KOPT-K1 (cell line): ENCODE results near the gene RAB42.

Source experiments
- H3K27ac ChIP-seq: fragments of 200-600 bp; sonication (generic); 2 replicates; pipeline ENCODE4 v1.5.1; 2016; ENCODE audit warnings: antibody characterized with exemption, mild to moderate bottlenecking, low read depth, low read length; ENCODE audit not compliant: poor library complexity, severe bottlenecking
- H3K36me3 ChIP-seq: fragments of 200-600 bp; sonication (generic); 2 replicates; pipeline ENCODE4 v1.5.1; 2017; ENCODE audit warnings: antibody characterized with exemption, mild to moderate bottlenecking, low read length, moderate library complexity; ENCODE audit not compliant: insufficient read depth
- H3K9me3 ChIP-seq: fragments of 200-600 bp; sonication (generic); 2 replicates; pipeline ENCODE4 v1.5.1; 2017; ENCODE audit warnings: antibody characterized with exemption, low read length, mild to moderate bottlenecking; ENCODE audit not compliant: insufficient read depth, poor library complexity, severe bottlenecking

Gene RAB42

DNA sequence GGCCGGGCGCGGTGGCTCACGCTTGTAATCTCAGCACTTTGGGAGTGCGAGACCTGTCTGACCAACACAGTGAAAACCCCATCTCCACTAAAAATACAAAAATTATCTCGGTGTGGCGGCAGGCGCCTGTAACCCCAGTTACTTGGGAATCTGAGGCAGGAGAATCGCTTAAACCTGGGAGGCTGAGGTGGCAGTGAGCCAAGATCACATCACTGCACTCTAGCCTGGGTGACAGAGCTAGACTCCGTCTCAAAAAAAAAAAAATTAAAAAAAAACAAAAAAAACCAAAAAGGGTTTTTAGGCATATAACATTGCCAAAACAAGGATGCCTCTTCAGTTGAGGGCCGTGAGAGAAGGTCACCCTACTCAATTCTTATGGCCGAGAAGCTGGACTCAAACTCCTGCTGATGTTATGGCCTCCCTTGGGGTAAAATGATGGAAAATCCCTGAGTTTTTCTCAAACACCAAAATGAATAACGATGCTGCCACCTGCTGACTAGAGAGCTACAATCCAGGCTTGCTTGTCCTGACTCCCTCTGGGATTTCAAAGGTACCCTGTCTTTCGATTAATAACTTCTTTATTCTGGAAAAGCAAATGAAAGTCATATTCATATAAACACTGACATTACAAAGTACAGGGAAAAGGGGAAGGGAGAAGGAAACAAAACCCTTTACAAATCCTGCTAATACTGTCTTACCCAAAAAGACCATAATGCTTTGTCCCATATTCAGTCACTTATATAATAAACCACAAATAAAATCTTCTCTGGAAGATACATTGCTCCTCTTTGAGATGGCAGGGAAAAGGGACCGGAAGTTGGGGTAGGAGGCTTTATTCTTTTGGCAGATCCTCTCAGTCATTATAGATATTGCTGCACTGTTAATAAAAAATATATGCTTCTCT lies 10.7 kb downstream of the RAB42 start:
- Histone ChIP-seq H3K36me3 (peaks cover 63% of the 10 kb centered on the region), H3K27ac (no peak overlapping the region), H3K9me3 (no peaks in the 10 kb centered on the region)

DNA sequence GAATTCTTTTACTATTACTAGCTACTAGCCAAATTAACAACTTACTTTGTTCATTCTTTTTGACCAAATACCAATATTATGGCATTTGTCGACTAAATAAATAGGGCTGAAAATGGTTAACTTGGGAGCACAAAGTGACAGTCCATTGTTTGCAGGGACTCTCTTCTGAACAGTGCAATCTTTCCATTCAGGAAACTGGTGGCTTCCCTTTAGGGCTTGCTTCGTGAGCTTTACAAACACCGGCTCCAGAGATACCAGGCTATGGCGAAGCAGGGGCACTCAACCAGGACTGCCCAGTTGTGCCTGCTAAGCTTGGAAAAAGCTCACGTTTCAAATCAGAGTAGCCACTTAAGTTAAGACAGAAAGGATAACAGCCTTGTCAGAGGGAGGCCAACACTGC lies 12.3 kb downstream of the RAB42 start:
- Histone ChIP-seq H3K27ac (no peak overlapping the region), H3K36me3 (peaks cover 68% of the 10 kb centered on the region), H3K9me3 (no peaks in the 10 kb centered on the region)

DNA sequence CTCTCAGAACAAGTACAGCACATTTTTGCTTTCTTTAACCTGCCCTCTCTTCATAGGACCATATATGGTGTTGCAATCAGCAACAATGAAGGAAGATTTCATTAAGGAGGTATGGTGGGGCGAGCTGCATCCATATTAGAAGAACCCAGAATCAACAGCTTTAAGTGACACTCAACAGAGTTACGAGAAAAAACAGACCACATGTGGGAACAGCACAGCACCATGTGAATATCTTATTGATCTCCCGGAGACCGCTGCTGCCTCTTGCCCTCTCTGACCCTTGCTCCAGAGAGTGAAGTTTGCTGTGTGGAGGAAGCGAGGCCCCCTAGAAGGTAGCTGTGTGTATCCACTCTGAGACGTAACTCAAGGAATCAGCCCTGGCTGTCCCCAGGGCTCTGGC lies 12.9 kb downstream of the RAB42 start:
- H3K9me3 ChIP-seq: no peaks in the 10 kb centered on the region
- peaks cover 73% of the 10 kb centered on the region for H3K36me3 ChIP-seq
- H3K27ac ChIP-seq: no peak overlapping the region

DNA sequence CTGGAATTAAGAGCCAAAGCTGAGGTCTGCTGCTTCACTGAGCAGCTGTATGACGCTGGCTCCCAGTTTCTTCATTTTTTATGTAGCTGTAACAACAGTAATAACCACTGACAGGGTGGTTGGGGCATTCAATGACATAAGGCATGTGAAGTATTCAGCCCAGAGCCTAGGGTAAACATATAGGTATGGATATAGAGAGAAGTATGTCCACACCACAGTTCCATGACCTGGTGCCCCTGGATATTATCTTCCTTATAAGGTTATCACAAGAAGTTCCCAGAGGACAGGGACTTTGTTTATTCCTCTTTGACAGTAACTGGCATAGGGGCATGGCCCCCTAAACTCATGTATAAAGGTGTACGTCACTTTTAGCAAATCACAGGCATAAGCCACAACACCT lies 14.7 kb downstream of the RAB42 start:
- H3K9me3 ChIP-seq: no peaks in the 10 kb centered on the region
- peaks cover 79% of the 10 kb centered on the region for H3K36me3 ChIP-seq
- no peak overlapping the region for H3K27ac ChIP-seq

DNA sequence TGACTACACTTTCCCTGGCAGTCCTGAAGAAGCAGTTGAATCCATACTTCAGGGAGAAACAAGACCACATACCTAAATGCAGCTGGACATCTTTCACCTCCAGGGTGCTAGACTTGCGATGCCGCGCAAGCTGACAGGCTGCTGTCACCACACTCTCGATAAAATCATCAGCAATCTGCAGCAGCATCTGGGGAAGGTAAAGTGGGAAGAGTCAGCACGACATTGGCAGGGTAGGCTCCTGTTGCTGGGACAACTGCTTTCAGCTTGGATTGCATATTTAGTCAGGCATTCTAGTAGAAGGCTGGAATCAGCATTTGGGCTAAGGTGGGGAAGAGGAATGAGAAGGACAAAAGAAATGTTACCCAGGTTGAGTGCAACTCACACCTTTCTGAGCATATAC lies 21.1 kb downstream of the RAB42 start:
- no peaks in the 10 kb centered on the region for H3K9me3 ChIP-seq
- H3K27ac ChIP-seq: no peak overlapping the region
- H3K36me3 ChIP-seq: peaks cover 59% of the 10 kb centered on the region

DNA sequence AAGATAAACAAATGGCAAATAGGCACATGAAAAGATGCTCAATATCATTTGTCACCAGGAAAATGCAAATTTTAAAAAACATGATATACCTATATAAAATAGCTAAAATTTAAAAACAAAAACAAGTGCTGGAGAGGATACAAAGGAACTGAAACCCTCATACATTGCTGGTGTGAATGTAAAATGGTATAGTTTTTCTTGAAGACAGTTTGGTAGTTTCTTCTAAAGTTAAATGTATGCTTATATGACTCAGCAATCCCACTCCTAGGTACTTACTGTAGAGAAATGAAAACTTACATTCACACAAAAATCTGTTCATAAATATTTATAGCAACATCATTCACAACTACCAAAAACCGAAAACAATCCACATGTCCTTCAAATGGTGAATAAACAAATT lies 39.6 kb downstream of the RAB42 start:
- H3K27ac ChIP-seq: no peak overlapping the region
- H3K36me3 ChIP-seq: no peaks in the 10 kb centered on the region
- H3K9me3 ChIP-seq: no peaks in the 10 kb centered on the region

DNA sequence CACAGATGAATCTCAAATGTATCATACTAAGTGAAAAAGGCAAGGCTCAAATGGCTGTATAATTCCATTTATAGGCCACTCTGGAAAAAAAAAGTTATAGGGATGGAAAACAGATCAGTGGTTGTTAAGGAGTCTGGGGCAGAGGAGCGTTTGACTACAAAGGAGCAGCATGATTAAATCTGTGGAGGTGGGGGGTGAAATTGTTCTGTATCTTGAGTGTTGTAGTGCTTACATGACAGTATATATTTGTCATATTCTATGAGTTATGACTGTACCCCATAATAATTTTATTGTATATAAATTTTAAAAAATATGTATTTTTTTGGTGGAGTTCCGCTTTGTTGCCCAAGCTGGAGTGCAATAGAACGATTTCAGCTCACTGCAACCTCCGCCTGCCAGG lies 40.5 kb downstream of the RAB42 start:
- Histone ChIP-seq H3K27ac (no peak overlapping the region), H3K9me3 (no peaks in the 10 kb centered on the region), H3K36me3 (no peaks in the 10 kb centered on the region)

DNA sequence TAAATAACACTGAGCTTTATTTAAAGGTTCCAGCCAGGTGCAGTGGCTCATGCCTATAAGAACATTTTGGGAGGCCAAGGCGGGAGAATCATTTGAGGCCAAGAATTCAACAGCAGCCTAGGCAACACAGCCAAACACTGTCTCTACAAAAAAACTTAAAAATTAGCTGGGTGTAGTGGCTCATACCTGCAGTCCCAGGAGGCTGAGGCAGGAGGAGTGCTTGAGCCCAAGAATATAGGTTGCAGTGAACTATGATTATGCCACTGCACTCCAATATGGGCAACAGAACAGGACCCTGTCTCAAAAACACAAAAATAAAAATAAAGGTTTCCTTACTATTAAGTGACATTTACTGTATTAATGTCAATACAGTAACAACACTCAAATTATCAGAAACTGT lies 48.7 kb downstream of the RAB42 start:
- H3K36me3 ChIP-seq: no peaks in the 10 kb centered on the region
- no peaks in the 10 kb centered on the region for H3K9me3 ChIP-seq
- H3K27ac ChIP-seq: no peak overlapping the region

DNA sequence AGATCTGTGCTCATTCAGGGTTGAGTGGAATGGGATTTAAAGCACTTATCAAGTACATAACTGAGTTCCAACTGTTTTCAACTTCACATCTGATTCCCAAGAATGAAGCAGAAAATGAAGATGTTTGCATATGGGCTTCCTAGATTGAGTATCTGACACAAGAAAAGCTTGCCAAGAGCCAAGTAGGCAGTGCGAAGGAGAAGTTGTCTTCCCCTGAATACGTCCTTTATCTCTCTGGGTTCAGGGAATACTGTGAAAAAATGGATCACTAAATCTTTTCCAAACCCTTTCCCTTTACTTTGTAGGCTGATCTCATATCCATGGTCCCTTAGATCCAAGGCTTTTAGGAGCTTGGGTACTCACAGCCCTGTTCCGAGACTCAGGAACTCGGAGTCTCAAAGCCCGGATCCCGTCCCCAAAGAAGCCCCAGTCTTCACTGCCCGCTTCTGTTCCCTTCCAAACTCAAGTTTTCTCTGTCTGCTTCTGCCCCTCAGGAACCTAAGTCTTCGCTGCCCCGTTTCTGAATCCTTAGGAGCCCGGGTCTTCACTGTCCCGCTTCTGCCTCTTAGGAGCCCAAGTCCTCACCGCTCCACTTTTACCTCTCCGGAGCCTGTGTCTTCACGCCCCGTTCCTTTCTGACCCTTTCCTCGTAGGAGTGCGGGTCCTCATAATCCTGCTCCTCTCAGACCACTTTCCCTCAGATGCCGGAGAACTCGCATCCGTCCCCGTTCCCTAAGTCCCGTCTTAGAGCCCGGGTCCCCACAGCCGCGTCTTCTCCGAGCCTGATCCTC lies 50.2 kb downstream of the RAB42 start:
- H3K27ac ChIP-seq: peak overlapping the region; percentile 90

DNA sequence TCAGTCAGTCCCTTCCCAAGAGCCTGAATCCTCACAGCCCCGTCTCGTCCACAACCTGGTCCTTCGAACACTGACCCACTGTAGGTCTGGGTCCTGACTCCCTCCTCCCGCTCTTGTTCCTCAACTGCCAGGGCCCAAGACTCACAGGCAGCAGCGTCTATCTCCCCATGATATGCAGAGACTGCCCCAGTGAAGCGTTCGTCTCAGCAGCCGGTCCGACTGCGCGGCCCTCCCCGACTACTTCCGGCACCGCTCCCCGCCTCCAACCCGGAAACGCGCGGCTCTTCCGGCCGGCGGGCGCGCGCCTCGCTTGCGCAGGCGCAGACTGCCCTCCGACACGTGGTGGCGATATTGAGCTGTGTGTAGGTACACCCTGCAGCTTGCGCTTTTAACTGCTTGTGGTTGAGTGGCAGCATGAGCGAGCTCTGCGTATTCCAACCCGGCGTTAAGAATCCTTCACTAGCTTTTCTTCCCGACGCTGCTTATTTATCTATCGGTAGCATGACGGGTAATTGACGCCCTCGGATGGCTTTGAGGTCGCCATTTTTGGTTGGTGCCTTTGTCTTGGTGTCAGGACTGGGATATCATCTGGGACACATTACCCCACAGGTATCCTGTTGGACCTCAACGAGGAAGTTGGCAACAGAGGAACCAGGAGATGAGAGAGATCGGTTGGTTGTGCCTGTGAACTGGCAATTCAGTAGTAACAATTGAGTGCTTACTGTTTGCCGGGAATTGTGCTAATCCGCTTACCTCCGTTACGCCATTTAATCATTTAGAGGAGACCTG lies 51.0 kb downstream of the RAB42 start, which contains the start of gene TAF12:
TAF12 (minus strand) TSS at position 221 of the 789 bp plus-strand sequence. CDS start 20,986 bp downstream, outside the sequence.
- Histone ChIP-seq H3K36me3 (no peaks in the 10 kb centered on the region), H3K9me3 (no peaks in the 10 kb centered on the region), H3K27ac (peak within 1 kb of the TSS; percentile 90)

More for the DNA sequence above, 50.2 kb downstream of the RAB42 start:
- Histone ChIP-seq H3K9me3 (no peaks in the 10 kb centered on the region), H3K36me3 (no peaks in the 10 kb centered on the region)

DNA sequence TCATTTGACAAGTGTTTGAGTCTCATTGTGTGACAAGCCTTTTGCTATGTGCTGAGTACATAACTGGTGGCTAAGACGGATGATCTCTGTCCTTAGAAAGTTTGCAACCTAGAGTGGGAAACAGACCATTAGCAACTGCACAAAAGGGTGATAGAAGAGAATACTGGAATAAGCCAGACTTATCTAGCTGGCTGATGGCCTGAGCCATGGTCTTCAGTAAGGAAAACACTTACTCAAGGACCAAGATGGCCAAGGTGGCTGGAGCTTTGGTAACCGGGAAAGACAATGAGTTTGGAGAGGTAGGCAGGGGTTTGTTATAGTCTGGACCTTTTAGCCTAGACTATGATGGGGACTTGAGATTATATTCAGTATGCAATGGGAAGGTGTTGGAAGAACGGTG lies 52.4 kb downstream of the RAB42 start:
- H3K36me3 ChIP-seq: no peaks in the 10 kb centered on the region
- no peaks in the 10 kb centered on the region for H3K9me3 ChIP-seq
- peak overlapping the region; percentile 90 for H3K27ac ChIP-seq
